KMS-11 (cell line): ENCODE results near the gene ILF3.

Source experiments
- H2AFZ ChIP-seq: fragments of 200-600 bp; sonication (generic); 2 replicates; pipeline ENCODE4 v1.6.1; 2016; ENCODE audit warnings: antibody characterized with exemption, mixed run types, low read depth
- H3K27ac ChIP-seq: fragments of 200-600 bp; sonication (generic); 2 replicates; pipeline ENCODE4 v1.6.1; 2016; ENCODE audit warnings: mild to moderate bottlenecking, mixed run types
- H3K27me3 ChIP-seq: fragments of 200-600 bp; sonication (generic); 2 replicates; pipeline ENCODE4 v1.6.1; 2017; ENCODE audit warnings: mild to moderate bottlenecking, low read depth, mixed run types, moderate library complexity; ENCODE audit not compliant: insufficient read depth
- H3K36me3 ChIP-seq: fragments of 200-600 bp; sonication (generic); 2 replicates; pipeline ENCODE4 v1.6.1; 2017; ENCODE audit warnings: mild to moderate bottlenecking, mixed run types; ENCODE audit not compliant: insufficient read depth
- H3K4me1 ChIP-seq: fragments of 200-600 bp; sonication (generic); 2 replicates; pipeline ENCODE4 v1.6.1; 2016; ENCODE audit warnings: mild to moderate bottlenecking, low read depth, mixed run types; ENCODE audit not compliant: poor library complexity, severe bottlenecking
- H3K4me2 ChIP-seq: fragments of 200-600 bp; sonication (generic); 2 replicates; pipeline ENCODE4 v1.7.0; 2016; ENCODE audit warnings: mild to moderate bottlenecking, mixed run types
- H3K4me3 ChIP-seq: fragments of 200-600 bp; sonication (generic); IDR thresholded peaks from 2 replicates; pipeline ENCODE4 v1.6.1; 2017; ENCODE audit warnings: low read depth, low read length, mixed read lengths; ENCODE audit not compliant: insufficient read depth
- H3K79me2 ChIP-seq: fragments of 200-600 bp; sonication (generic); 2 replicates; pipeline ENCODE4 v1.6.1; 2016; ENCODE audit warnings: low read depth, mixed run types; ENCODE audit not compliant: insufficient read depth
- H3K9ac ChIP-seq: fragments of 200-600 bp; sonication (generic); 2 replicates; pipeline ENCODE4 v1.6.1; 2016; ENCODE audit warnings: mild to moderate bottlenecking, mixed run types
- H4K20me1 ChIP-seq: fragments of 200-600 bp; sonication (generic); 2 replicates; pipeline ENCODE4 v1.6.1; 2016; ENCODE audit warnings: mild to moderate bottlenecking, mixed run types; ENCODE audit not compliant: insufficient read depth
- CTCF ChIP-seq: fragments of 200-600 bp; sonication (generic); conservative IDR thresholded peaks from 2 replicates; pipeline ENCODE4 v1.6.1; 2017; ENCODE audit warnings: low read depth, mild to moderate bottlenecking, antibody characterized with exemption, low read length, moderate library complexity, mixed read lengths

ILF3 gene

GRCh38 chr19:10730932-10731331, 76.8 kb downstream of the ILF3 start:
- H4K20me1 ChIP-seq: no peaks in the 10 kb centered on the region
- no peak overlapping the region for H3K9ac ChIP-seq
- H3K27ac ChIP-seq: no peak overlapping the region
- no peaks in the 10 kb centered on the region for H3K4me1 ChIP-seq
- no peaks in the 10 kb centered on the region for H3K36me3 ChIP-seq
- H3K4me2 ChIP-seq: no peak overlapping the region
- peaks cover 58% of the 10 kb centered on the region for H3K79me2 ChIP-seq
- H3K4me3 ChIP-seq: no peak overlapping the region
- no peaks in the 10 kb centered on the region for H3K27me3 ChIP-seq
- H2AFZ ChIP-seq: no peak overlapping the region
- no peak for TF ChIP-seq CTCF

GRCh38 chr19:10735741-10736140, 81.6 kb downstream of the ILF3 start:
- no peak overlapping the region for H3K9ac ChIP-seq
- TF ChIP-seq CTCF: no peak
- H3K4me3 ChIP-seq: no peak overlapping the region
- H3K79me2 ChIP-seq: peaks cover 46% of the 10 kb centered on the region; the same call in 1 of the 2 replicates
- H4K20me1 ChIP-seq: peaks cover 6% of the 10 kb centered on the region; the same call in 1 of the 2 replicates
- no peak overlapping the region for H2AFZ ChIP-seq
- H3K27ac ChIP-seq: no peak overlapping the region
- H3K4me2 ChIP-seq: no peak overlapping the region
- no peaks in the 10 kb centered on the region for H3K27me3 ChIP-seq
- H3K4me1 ChIP-seq: no peaks in the 10 kb centered on the region
- no peaks in the 10 kb centered on the region for H3K36me3 ChIP-seq

DNA sequence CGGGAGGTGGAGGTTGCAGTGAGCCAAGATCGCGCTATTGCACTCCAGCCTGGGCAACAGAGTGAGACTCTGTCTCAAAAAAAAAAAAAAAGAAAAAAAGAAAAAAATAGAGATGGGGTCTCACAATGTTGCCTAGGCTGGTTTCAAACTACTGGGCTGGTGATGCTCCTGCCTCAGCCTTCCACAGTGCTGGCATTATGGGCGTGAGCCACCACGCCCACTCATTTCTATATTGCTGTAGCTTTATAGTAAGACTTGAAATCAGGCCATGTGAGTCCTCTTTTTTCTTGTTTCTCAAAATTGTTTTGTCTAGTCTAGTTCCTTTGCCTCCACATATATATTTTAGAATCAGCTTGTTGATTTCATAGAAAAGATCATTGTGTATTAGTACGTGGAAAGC, 82.0 kb downstream of the ILF3 start:
- H4K20me1 ChIP-seq: peaks cover 6% of the 10 kb centered on the region; the same call in 1 of the 2 replicates
- H3K9ac ChIP-seq: no peak overlapping the region
- no peaks in the 10 kb centered on the region for H3K27me3 ChIP-seq
- H2AFZ ChIP-seq: no peak overlapping the region
- H3K4me2 ChIP-seq: no peak overlapping the region
- no peaks in the 10 kb centered on the region for H3K4me1 ChIP-seq
- no peak for TF ChIP-seq CTCF
- H3K79me2 ChIP-seq: peaks cover 51% of the 10 kb centered on the region; the same call in 1 of the 2 replicates
- no peaks in the 10 kb centered on the region for H3K36me3 ChIP-seq
- no peak overlapping the region for H3K27ac ChIP-seq
- no peak overlapping the region for H3K4me3 ChIP-seq

GRCh38 chr19:10736916-10737551, 82.9 kb downstream of the ILF3 start:
- Histone ChIP-seq H3K9ac (no peak overlapping the region), H3K4me2 (no peak overlapping the region), H3K27ac (no peak overlapping the region), H3K4me3 (no peak overlapping the region), H2AFZ (no peak overlapping the region), H3K4me1 (no peaks in the 10 kb centered on the region), H4K20me1 (peaks cover 6% of the 10 kb centered on the region; the same call in 1 of the 2 replicates), H3K79me2 (peaks cover 57% of the 10 kb centered on the region; the same call in 1 of the 2 replicates), H3K36me3 (no peaks in the 10 kb centered on the region), H3K27me3 (no peaks in the 10 kb centered on the region)
- no peak for TF ChIP-seq CTCF
